Smooth muscle cell of the brain vasculature (primary cell): ENCODE results near the gene ZMYND8.
"Not testable (repeated sequence)": the region's sequence is repeated elsewhere in the genome, so short reads cannot be mapped to it uniquely, and the experiment has no call there.

Experiments used
- DNase-seq: peaks from one replicate; pipeline ENCODE4 v3.0.0-alpha.2; 2012; ENCODE audit warnings: low read depth, low spot score

The ZMYND8 gene

DNA sequence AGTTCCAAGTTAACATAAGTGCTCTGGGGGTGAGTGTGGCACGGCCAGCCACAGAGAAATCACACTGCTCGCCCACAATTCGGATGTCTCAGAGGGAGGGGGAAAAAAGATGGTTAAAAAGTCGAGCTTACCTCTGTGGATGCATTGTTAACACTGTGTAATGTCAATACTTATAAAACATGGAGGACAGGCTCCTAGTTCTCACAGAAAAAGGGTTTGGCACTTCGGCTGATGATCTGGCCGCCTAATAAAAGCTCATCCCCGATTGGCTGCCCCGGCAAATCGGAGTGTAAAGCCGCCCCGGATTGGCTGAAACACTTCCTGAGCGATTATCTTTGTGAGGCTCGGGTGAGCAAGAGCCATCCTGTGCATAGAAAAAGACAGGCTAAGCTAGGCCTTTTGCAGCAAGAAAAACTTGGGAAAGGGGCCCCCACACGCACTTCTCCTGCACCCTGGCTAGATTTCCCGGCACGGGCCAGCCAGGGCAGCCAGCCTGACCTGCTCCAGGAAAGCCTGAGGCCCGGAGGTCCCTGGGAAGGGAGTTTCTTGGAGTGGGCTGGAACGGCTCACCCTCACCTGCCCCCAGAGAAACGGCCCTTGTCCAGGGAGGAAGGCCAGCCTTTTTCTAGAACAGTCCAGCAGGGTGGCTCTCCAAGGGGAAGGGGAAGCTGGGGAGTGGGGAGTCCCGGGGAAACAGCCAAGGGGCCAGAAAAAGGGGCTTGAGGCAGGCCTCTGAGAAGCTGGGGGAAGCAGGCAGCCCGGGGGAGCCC lies at the start of gene ZMYND8:
TSS of gene ZMYND8 (minus strand) at position 174 of the 770 bp plus-strand sequence. CDS start at position 145, 29 bp downstream.
- DNase-seq: no peak

GRCh38 chr20:47405775-47406325 lies 49.4 kb upstream of the ZMYND8 start:
- no peak for DNase-seq

DNA sequence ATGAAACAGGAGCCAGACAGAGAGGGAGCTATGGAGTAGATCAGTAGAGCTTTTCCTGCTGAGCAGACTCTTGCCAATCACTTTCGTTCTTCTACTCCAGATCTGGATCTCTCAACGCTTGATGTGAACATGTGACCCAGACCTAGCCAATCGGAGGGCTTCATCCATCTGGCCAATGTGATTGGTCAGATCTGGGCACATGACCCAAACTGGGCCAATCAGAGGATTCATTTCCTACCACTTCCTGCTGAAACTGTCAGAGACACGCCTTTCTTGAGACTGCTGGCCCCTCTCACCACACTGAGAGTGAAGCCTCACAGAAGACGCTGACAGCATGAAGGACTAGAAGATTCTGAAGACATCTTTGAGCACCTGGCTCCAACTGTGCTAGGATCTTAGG lies 44.2 kb upstream of the ZMYND8 start:
- no peak for DNase-seq

GRCh38 chr20:47397652-47398301 lies 41.3 kb upstream of the ZMYND8 start:
- DNase-seq: no peak

GRCh38 chr20:47396762-47397476 lies 40.4 kb upstream of the ZMYND8 start:
- DNase-seq: no peak

DNA sequence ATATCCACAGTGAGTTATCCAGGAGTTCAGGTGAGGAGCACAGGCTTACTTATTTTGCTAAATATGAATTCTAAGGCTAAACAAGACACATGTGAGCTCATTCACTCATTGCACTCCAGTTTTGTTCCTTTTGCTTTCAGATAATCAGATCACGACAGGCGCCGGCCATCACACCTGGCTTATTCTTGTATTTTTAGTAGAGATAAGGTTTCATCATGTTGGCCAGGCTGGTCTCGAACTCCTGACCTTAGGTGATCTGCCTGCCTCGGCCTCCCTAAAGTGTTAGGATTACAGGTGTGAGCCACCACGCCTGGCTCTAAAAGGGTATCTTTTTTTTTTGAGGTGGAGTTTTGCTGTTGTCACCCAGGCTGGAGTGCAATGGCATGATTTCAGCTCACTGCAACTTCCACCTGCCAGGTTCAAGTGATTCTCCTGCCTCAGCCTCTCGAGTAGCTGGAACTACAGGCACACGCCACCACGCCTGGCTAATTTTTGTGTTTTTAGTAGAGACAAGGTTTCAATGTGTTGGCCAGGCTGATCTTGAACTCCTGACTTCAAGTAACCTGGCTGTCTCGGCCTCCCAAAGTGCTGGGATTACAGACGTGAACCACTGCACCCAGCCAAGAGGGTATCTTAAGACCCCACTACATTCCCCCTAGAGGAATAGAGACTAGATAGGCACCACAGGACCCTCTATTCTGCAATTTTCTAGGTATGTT lies 37.5 kb upstream of the ZMYND8 start:
- DNase-seq: not testable (repeated sequence)

GRCh38 chr20:47392721-47393073 lies 36.2 kb upstream of the ZMYND8 start:
- DNase-seq: no peak

- peak; percentile 29 for DNase-seq
Observed at GRCh38 chr20:47392015-47392720, 35.7 kb upstream of the ZMYND8 start.

GRCh38 chr20:47391276-47392010 lies 34.9 kb upstream of the ZMYND8 start:
- DNase-seq: no peak

DNA sequence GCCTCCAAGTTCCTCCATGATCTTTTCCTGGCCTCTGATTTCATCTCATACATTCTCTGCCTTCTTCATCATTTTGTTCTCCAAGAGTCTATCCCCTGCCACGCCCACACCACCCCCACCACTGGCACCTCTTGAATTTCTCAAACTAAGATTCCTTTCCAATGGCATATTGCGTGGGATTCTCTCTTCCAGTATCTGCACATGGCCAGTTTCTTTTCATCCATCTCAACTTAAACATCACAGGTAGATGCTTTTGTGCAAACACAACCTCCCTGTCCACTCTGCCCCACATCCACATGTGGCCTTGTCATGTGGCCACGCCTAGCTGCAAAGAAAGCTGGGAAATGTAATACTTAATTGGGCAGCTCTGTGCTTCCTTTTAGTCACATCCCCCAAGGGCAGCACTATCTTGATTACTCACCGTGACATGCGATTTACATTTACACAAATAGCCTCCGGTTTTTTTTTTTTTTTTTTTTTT lies 33.4 kb upstream of the ZMYND8 start:
- DNase-seq: no peak

DNA sequence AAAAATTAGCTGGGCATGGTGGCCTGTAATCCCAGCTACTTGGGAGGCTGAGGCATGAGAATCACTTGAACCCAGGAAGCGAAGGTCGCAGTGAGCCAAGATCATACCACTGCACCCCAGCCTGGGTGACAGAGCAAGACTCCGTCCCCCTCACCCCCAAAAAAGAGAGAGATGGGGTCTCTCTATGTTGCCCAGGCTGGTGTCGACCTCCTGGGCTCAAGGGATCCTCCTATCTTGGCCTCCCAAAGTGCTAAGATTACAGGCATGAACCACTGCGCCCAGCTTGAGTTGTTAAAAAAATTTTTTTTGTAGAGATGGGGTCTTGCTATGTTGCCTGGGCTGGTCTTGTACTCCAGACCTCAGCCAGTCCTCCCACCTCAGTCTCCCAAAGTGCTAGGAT lies 29.5 kb upstream of the ZMYND8 start:
- DNase-seq: not testable (repeated sequence)

DNA sequence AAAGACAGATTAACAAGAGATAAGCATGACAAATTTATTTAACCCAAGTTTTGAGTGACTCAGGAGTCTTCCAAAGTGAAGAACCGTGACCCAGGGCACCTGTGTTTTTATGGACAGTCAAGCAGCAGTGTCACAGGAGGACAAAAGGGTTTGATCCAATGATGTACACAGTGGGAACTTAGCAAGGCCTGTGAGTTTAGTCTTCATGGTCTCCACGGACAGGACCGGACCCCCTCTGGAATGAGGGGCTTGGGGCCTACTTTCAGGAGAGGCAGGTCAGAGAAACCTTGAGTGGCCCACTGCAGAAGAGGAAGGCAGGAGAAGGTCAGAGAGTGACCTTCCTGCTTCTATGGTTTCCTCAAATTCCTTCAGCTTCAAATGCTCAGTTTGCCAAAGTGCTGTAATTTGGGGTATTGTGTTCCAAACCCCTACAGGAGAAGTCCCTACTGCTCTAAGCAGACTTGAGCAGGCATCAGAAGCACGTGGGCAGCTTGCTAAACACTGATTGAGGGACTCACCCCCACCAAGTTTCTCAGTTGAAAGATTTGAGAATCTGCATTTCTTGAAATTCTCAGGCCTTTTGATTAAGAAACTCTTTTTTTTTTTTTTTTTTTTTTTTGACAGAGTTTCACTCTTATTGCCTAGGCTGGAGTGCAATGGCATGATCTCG lies 26.4 kb upstream of the ZMYND8 start:
- no peak for DNase-seq

- DNase-seq: no peak
Observed at GRCh38 chr20:47380481-47380880, 24.0 kb upstream of the ZMYND8 start.

- no peak for DNase-seq
Observed at GRCh38 chr20:47379433-47380150, 23.1 kb upstream of the ZMYND8 start.

DNA sequence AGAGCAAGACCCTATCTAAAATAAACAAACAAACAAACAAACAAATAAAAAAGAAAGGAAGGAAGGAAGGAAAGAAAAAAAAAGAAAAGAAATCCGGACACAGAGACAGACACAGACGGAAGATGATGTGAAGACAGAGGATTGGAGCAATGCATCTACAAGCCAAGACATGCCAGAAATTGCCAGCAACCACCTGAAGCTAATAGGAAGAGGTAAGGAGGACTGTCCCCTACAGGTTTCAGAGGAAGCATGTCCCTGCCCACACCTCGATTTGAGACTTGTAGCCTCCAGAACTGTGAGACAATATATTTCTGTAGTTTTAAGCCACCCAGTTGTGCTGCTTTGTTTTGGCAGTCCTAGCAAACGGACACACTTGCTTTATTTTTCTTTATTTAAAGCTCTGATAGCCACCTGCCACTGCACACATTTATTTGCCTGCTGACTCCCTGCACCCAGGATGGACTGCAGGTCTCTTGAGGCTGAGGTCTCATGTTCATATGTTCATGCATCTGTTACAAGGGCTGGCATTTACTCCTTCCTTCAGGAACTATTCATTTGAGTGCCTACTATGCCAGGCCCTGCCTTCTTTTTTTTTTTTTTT lies 20.7 kb upstream of the ZMYND8 start:
- DNase-seq: no peak

GRCh38 chr20:47376096-47376643 lies 19.7 kb upstream of the ZMYND8 start:
- not testable (repeated sequence) for DNase-seq

- DNase-seq: not testable (repeated sequence)
Observed at GRCh38 chr20:47374121-47374520, 17.6 kb upstream of the ZMYND8 start.

- no peak for DNase-seq
Observed at GRCh38 chr20:47373206-47373733, 16.8 kb upstream of the ZMYND8 start.
